Omental fat pad (tissue), 4 donors: ENCODE measurements around the gene FCRL3. TPM values are rescaled to one million over a fixed set of nuclear protein-coding genes. Genes with fewer than 3 reads are reported as not detected.
"Not testable (repeated sequence)": the region's sequence is repeated elsewhere in the genome, so short reads cannot be mapped to it uniquely, and the experiment has no call there.

Source experiments
- ATAC-seq: fragments of 150-250 bp; one replicate; pipeline ENCODE4 v1.9.1; 2016; ENCODE audit warnings: mild to moderate bottlenecking, moderate library complexity; ENCODE audit not compliant: low FRiP score
- DNase-seq: peaks from one replicate; pipeline ENCODE4 v3.0.0-alpha.2; 2019; ENCODE audit warnings: low spot score
- CTCF ChIP-seq, 3 donors: fragments of 450-650 bp; IDR thresholded peaks; one replicate each; pipeline ENCODE4 v1.5.1; 2016 to 2017; ENCODE audit warnings: antibody characterized with exemption in 3 of 3, mild to moderate bottlenecking in 3 of 3, moderate library complexity in 2 of 3
- total RNA-seq, 4 donors: library from RNA; depleted of rRNA; stranded (reverse); fragments of >200 nt; gene quantifications; one replicate each; pipeline ENCODE4 v1.1.0, GENCODE V29; 2016

FCRL3 gene, protein sequence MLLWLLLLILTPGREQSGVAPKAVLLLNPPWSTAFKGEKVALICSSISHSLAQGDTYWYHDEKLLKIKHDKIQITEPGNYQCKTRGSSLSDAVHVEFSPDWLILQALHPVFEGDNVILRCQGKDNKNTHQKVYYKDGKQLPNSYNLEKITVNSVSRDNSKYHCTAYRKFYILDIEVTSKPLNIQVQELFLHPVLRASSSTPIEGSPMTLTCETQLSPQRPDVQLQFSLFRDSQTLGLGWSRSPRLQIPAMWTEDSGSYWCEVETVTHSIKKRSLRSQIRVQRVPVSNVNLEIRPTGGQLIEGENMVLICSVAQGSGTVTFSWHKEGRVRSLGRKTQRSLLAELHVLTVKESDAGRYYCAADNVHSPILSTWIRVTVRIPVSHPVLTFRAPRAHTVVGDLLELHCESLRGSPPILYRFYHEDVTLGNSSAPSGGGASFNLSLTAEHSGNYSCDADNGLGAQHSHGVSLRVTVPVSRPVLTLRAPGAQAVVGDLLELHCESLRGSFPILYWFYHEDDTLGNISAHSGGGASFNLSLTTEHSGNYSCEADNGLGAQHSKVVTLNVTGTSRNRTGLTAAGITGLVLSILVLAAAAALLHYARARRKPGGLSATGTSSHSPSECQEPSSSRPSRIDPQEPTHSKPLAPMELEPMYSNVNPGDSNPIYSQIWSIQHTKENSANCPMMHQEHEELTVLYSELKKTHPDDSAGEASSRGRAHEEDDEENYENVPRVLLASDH
- 1 to 10 TPM in 1 of 4 donors, under 1 TPM in 2, not detected in 1; 0.19 to 1.2 (median 0.28) TPM for total RNA-seq

- TF ChIP-seq CTCF (IDR thresholded peaks at IDR 0.05) = no peak
- ATAC-seq (no peak), DNase-seq (no peak)
Observed at GRCh38 chr1:157700732-157701131, at the start of gene FCRL3. TSS of gene FCRL3 (minus strand) at chr1:157700769. CDS start at chr1:157700489, 280 bp downstream.

DNA sequence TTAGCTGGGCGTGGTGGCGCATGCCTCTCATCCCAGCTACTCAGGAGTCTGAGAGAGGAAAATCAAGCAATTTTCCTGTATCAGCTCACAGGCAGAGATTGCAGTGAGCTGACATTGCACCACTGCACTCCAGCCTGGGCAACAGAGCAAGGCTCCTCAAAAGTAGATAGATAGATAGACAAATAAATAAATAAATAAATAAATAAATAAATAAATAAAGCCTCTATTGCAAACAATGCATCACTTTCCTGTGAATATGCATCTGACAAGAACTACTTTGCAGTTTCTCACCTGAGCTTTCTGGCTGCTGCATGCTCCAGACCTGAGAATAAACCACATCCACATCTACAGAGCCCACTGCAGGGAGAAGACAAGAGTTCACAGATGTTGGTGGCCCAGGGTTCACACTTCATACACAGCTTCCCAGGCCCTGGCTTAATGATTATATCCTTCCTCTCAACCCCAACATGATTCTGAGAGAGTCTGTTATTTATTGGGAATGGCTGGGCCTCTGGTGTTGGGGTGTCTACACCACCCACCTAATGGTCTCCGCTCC, 47.8 kb upstream of the FCRL3 start:
- DNase-seq (no peak), ATAC-seq (no peak)
- TF ChIP-seq CTCF (IDR thresholded peaks at IDR 0.05) = no peak

GRCh38 chr1:157739229-157739901, 38.8 kb upstream of the FCRL3 start:
- DNase-seq (no peak), ATAC-seq (no peak)
- no peak for TF ChIP-seq CTCF (IDR thresholded peaks at IDR 0.05)

- not testable (repeated sequence) for DNase-seq, ATAC-seq
Observed at GRCh38 chr1:157735991-157736390, 35.4 kb upstream of the FCRL3 start.

GRCh38 chr1:157734321-157734720, 33.8 kb upstream of the FCRL3 start:
- DNase-seq (no peak), ATAC-seq (no peak)
- TF ChIP-seq CTCF (IDR thresholded peaks at IDR 0.05) = no peak

DNA sequence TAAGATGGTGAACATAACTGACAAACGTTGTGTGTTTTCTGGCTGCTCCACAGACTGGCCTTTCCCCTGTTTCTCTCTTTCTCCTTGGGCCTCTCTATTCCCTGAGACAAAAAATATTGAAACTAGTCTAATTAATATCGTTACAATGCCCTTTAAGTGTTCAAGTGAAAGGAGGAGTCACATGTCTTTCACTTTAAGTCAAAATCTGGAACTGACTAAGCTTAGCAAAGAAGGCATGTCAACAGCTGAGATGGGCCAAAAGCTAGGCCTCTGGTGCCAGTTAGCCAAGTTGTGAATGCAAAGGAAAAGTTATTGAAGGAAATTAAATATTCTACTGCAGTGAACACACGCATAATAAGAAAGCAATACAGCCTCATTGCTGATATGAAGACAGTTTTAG, 32.2 kb upstream of the FCRL3 start:
- TF ChIP-seq CTCF (IDR thresholded peaks at IDR 0.05) = no peak
- no peak for DNase-seq
- ATAC-seq = no peak

DNA sequence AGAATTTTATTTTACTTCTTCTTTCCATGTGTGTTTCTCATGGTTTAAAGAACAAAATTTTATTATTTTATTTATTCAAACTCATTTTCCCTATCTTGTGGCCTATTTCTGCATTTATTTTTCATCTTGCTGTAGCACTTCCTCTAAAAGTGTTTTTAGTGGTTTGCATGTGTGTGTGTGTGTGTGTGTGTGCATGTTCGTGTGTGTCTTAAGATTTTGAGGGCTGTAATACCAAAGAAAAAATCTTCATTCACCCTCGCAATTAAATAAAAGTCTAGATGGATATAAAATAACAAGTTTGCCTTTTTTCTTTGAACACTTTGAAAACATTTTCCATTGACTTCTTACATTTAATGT, 24.6 kb upstream of the FCRL3 start:
- no peak for TF ChIP-seq CTCF (IDR thresholded peaks at IDR 0.05)
- DNase-seq = no peak
- ATAC-seq = no peak
